ENCODE measurements around the gene CTAG1B.
"Not testable (repeated sequence)": the region's sequence is repeated elsewhere in the genome, so short reads cannot be mapped to it uniquely, and the experiment has no call there.

The CTAG1B gene

GRCh38 chrX:154650221-154650510 is 31.1 kb upstream of the CTAG1B start:
- CTCF ChIA-PET = no interaction called here
- POLR2A ChIA-PET = no interaction called here
- H3K4me3 ChIP-seq (ENCODE audit: low read depth, low read length) = no peak overlapping the region
- no peak for TF ChIP-seq CTCF (IDR thresholded peaks at IDR 0.05; ENCODE audit: insufficient read depth, low read length, missing control alignments)
- no peak for DNase-seq (ENCODE audit: low read depth, low spot score)

GRCh38 chrX:154649503-154650220 is 30.6 kb upstream of the CTAG1B start:
- no peak for DNase-seq (ENCODE audit: low read depth, low spot score)
- TF ChIP-seq CTCF (IDR thresholded peaks at IDR 0.05; ENCODE audit: insufficient read depth, low read length, missing control alignments) = no peak
- POLR2A ChIA-PET = no interaction called here
- no peak overlapping the region for H3K4me3 ChIP-seq (ENCODE audit: low read depth, low read length)
- CTCF ChIA-PET = no interaction called here

- H3K4me3 ChIP-seq (ENCODE audit: low read depth, low read length) = no peak overlapping the region
- DNase-seq (ENCODE audit: low read depth, low spot score) = no peak
- ChIA-PET POLR2A (no interaction called here), CTCF (no interaction called here)
- TF ChIP-seq CTCF (IDR thresholded peaks at IDR 0.05; ENCODE audit: insufficient read depth, low read length, missing control alignments) = no peak
Measured at GRCh38 chrX:154648931-154649330, 29.8 kb upstream of the CTAG1B start.

GRCh38 chrX:154645745-154646378 is 26.8 kb upstream of the CTAG1B start:
- POLR2A ChIA-PET; H3K4me3 ChIP-seq (ENCODE audit: low read depth, low read length): not testable (repeated sequence)

GRCh38 chrX:154643708-154644107 is 24.6 kb upstream of the CTAG1B start:
- H3K4me3 ChIP-seq (ENCODE audit: low read depth, low read length); DNase-seq (ENCODE audit: low read depth, low spot score); POLR2A ChIA-PET; CTCF ChIA-PET: not testable (repeated sequence)

More at GRCh38 chrX:154645745-154646378, 26.8 kb upstream of the CTAG1B start:
- CTCF ChIA-PET; DNase-seq (ENCODE audit: low read depth, low spot score): not testable (repeated sequence)

- H3K4me3 ChIP-seq (ENCODE audit: low read depth, low read length); DNase-seq (ENCODE audit: low read depth, low spot score); POLR2A ChIA-PET; CTCF ChIA-PET: not testable (repeated sequence)
Measured at GRCh38 chrX:154641740-154642139, 22.7 kb upstream of the CTAG1B start.

- CTCF ChIA-PET; DNase-seq (ENCODE audit: low read depth, low spot score); H3K4me3 ChIP-seq (ENCODE audit: low read depth, low read length); POLR2A ChIA-PET: not testable (repeated sequence)
Measured at GRCh38 chrX:154633661-154634060, 14.6 kb upstream of the CTAG1B start.

GRCh38 chrX:154630949-154631348 is 11.9 kb upstream of the CTAG1B start:
- H3K4me3 ChIP-seq (ENCODE audit: low read depth, low read length); POLR2A ChIA-PET; CTCF ChIA-PET; DNase-seq (ENCODE audit: low read depth, low spot score): not testable (repeated sequence)

- POLR2A ChIA-PET; DNase-seq (ENCODE audit: low read depth, low spot score); H3K4me3 ChIP-seq (ENCODE audit: low read depth, low read length); CTCF ChIA-PET: not testable (repeated sequence)
Measured at GRCh38 chrX:154628960-154629359, 9.9 kb upstream of the CTAG1B start.

- H3K4me3 ChIP-seq (ENCODE audit: low read depth, low read length); POLR2A ChIA-PET; DNase-seq (ENCODE audit: low read depth, low spot score); CTCF ChIA-PET: not testable (repeated sequence)
Measured at GRCh38 chrX:154620767-154621414, 1.8 kb upstream of the CTAG1B start.

- POLR2A ChIA-PET; CTCF ChIA-PET; DNase-seq (ENCODE audit: low read depth, low spot score); H3K4me3 ChIP-seq (ENCODE audit: low read depth, low read length): not testable (repeated sequence)
Measured at GRCh38 chrX:154613586-154613985, 5.5 kb downstream of the CTAG1B start.

- H3K4me3 ChIP-seq (ENCODE audit: low read depth, low read length); POLR2A ChIA-PET: not testable (repeated sequence)
- CTCF ChIA-PET = interaction anchor here (0.9 to 1.8 kb wide), 2 partner anchors 12 to 15 kb away, joined by 3 to 6 read pairs; no protein-coding TSS in a partner anchor
Measured at GRCh38 chrX:154611146-154611545, 7.9 kb downstream of the CTAG1B start.

GRCh38 chrX:154608823-154609222 is 10.3 kb downstream of the CTAG1B start:
- POLR2A ChIA-PET; CTCF ChIA-PET; DNase-seq (ENCODE audit: low read depth, low spot score); H3K4me3 ChIP-seq (ENCODE audit: low read depth, low read length): not testable (repeated sequence)

More at GRCh38 chrX:154611146-154611545, 7.9 kb downstream of the CTAG1B start:
- DNase-seq (ENCODE audit: low read depth, low spot score) = not testable (repeated sequence)
